GM12865 (cell line): ENCODE data around the gene AFG3L2.

ENCODE experiments used
- DNase-seq: peaks from one replicate; pipeline ENCODE4 v3.0.0; 2010; ENCODE audit warnings: low read depth
- H3K4me3 ChIP-seq: 2 replicates; pipeline ENCODE4 v1.5.1; 2011; ENCODE audit warnings: mild to moderate bottlenecking, low read depth, low read length, control low read depth
- CTCF ChIP-seq: IDR thresholded peaks from 2 replicates; pipeline ENCODE4 v1.5.1; 2011; ENCODE audit warnings: low read length, control low read depth, low read depth, inconsistent platforms; ENCODE audit not compliant: insufficient read depth; ENCODE audit errors: missing control alignments

The AFG3L2 gene

GRCh38 chr18:12398625-12399024 lies 21.6 kb upstream of the AFG3L2 start:
- DNase-seq: no peak
- no peak for TF ChIP-seq CTCF
- H3K4me3 ChIP-seq: no peak overlapping the region

- no peak for TF ChIP-seq CTCF
- H3K4me3 ChIP-seq: no peak overlapping the region
- no peak for DNase-seq
Observed at GRCh38 chr18:12397793-12398192, 20.8 kb upstream of the AFG3L2 start.

GRCh38 chr18:12397254-12397653 lies 20.2 kb upstream of the AFG3L2 start:
- TF ChIP-seq CTCF: no peak
- no peak for DNase-seq
- no peak overlapping the region for H3K4me3 ChIP-seq

- no peak overlapping the region for H3K4me3 ChIP-seq
- DNase-seq: no peak
- TF ChIP-seq CTCF: peak; percentile 33
Observed at GRCh38 chr18:12394428-12394827, 17.4 kb upstream of the AFG3L2 start.

GRCh38 chr18:12393998-12394397 lies 17.0 kb upstream of the AFG3L2 start:
- H3K4me3 ChIP-seq: no peak overlapping the region
- no peak for TF ChIP-seq CTCF
- no peak for DNase-seq

- no peak for TF ChIP-seq CTCF
- H3K4me3 ChIP-seq: no peak overlapping the region
- no peak for DNase-seq
Observed at GRCh38 chr18:12393510-12393909, 16.5 kb upstream of the AFG3L2 start.

- peak; percentile 69 for DNase-seq
- no peak overlapping the region for H3K4me3 ChIP-seq
- TF ChIP-seq CTCF: peak; percentile 97
Observed at GRCh38 chr18:12391487-12392165, 14.6 kb upstream of the AFG3L2 start.
